Uterus (tissue), 4 donors: ENCODE measurements around the gene ITPR1. TPM values are rescaled to one million over a fixed set of nuclear protein-coding genes. Genes with fewer than 3 reads are reported as not detected.

Experiments used
- DNase-seq, 2 donors: peaks; one replicate each; pipeline ENCODE4 v3.0.0-alpha.2; 2019 to 2020
- H3K27ac ChIP-seq, 2 donors: fragments of 200-600 bp; sonication (generic); 1 replicate in 1 of 2; 2 replicates in 1 of 2; pipeline ENCODE4 v1.5.1; 2016 to 2018
- H3K27me3 ChIP-seq, 2 donors: fragments of 200-600 bp; sonication (generic); one replicate each; pipeline ENCODE4 v1.5.1; 2018 to 2019; ENCODE audit warnings: control low read depth in 1 of 2
- H3K36me3 ChIP-seq, 2 donors: fragments of 200-600 bp; sonication (generic); one replicate each; pipeline ENCODE4 v1.5.1; 2019; ENCODE audit warnings: control low read depth in 1 of 2
- H3K4me1 ChIP-seq, 2 donors: fragments of 200-600 bp; sonication (generic); one replicate each; pipeline ENCODE4 v1.5.1; 2018 to 2019; ENCODE audit warnings: control low read depth in 1 of 2
- H3K4me3 ChIP-seq, 2 donors: fragments of 200-600 bp; sonication (generic); 1 replicate in 1 of 2; 2 replicates in 1 of 2; pipeline ENCODE4 v1.5.1; 2018 to 2019; ENCODE audit warnings: mild to moderate bottlenecking in 1 of 2
- H3K9me3 ChIP-seq, 2 donors: fragments of 200-600 bp; sonication (generic); one replicate each; pipeline ENCODE4 v1.5.1; 2019; ENCODE audit warnings: control low read depth in 1 of 2
- CTCF ChIP-seq, 4 experiments: fragments of 200-600 bp in 2 of 4; fragments of 450-650 bp in 2 of 4; sonication (generic) in 2 of 4; IDR thresholded peaks; one replicate each; pipeline ENCODE4 v1.5.1; 2016 to 2019; ENCODE audit warnings: antibody characterized with exemption in 4 of 4, mild to moderate bottlenecking in 2 of 4, moderate library complexity in 1 of 4
- POLR2A ChIP-seq, 2 donors: fragments of 450-650 bp; IDR thresholded peaks; one replicate each; pipeline ENCODE4 v1.6.1; 2016; ENCODE audit warnings: antibody characterized with exemption in 2 of 2, mild to moderate bottlenecking in 1 of 2, moderate library complexity in 1 of 2
- intact Hi-C: fragments of 100-400 bp; cut with DNase I; formaldehyde crosslinking; loops from one replicate; pipeline ENCODE4 v1.15.1; 2023; ENCODE audit warnings: low total_unique reads
- total RNA-seq, 4 donors: library from RNA; depleted of rRNA in 3 of 4; stranded (reverse); fragments of >200 nt in 3 of 4; gene quantifications; one replicate each; pipeline versions ENCODE4 v1.1.0 to v1.2.4, GENCODE V29; 2014 to 2023
- donor health status: DM: yes; HTN: yes; CAD: no.

Gene ITPR1
- total RNA-seq, 4 donors from 2014 or later: 98.2 to 224 (median 141) TPM

GRCh38 chr3:4841225-4841624 lies 348.1 kb downstream of the ITPR1 start:
- no peak overlapping the region for H3K4me3 ChIP-seq
- H3K27ac ChIP-seq: no peak overlapping the region
- H3K9me3 ChIP-seq: no peaks in the 10 kb centered on the region
- H3K4me1 ChIP-seq: no peaks in the 10 kb centered on the region
- no peaks in the 10 kb centered on the region for H3K36me3 ChIP-seq
- DNase-seq: no peak
- no peaks in the 10 kb centered on the region for H3K27me3 ChIP-seq
- intact Hi-C loops: no loop called here
- TF ChIP-seq POLR2A (IDR thresholded peaks at IDR 0.05): no peak
- no peak for TF ChIP-seq CTCF (IDR thresholded peaks at IDR 0.05)

- intact Hi-C loops: no loop called here
- H3K36me3 ChIP-seq: no peaks in the 10 kb centered on the region
- DNase-seq: no peak
- H3K4me1 ChIP-seq: no peaks in the 10 kb centered on the region
- TF ChIP-seq CTCF (IDR thresholded peaks at IDR 0.05) (no peak), POLR2A (IDR thresholded peaks at IDR 0.05) (no peak)
- H3K27ac ChIP-seq: no peak overlapping the region
- H3K9me3 ChIP-seq: no peaks in the 10 kb centered on the region
- H3K27me3 ChIP-seq: no peaks in the 10 kb centered on the region
- H3K4me3 ChIP-seq: no peak overlapping the region
These were observed 348.8 kb downstream of the ITPR1 start for GRCh38 chr3:4841776-4842440.

GRCh38 chr3:4843619-4844018 lies 350.5 kb downstream of the ITPR1 start:
- Histone ChIP-seq H3K4me3 (no peak overlapping the region), H3K4me1 (no peaks in the 10 kb centered on the region), H3K27me3 (no peaks in the 10 kb centered on the region), H3K9me3 (no peaks in the 10 kb centered on the region), H3K36me3 (no peaks in the 10 kb centered on the region), H3K27ac (no peak overlapping the region)
- no peak for TF ChIP-seq CTCF (IDR thresholded peaks at IDR 0.05)
- no peak for TF ChIP-seq POLR2A (IDR thresholded peaks at IDR 0.05)
- no peak for DNase-seq
- intact Hi-C loops: no loop called here

- Histone ChIP-seq H3K36me3 (no peaks in the 10 kb centered on the region), H3K9me3 (no peaks in the 10 kb centered on the region), H3K27me3 (no peaks in the 10 kb centered on the region), H3K27ac (no peak overlapping the region), H3K4me3 (no peak overlapping the region), H3K4me1 (no peaks in the 10 kb centered on the region)
- TF ChIP-seq POLR2A (IDR thresholded peaks at IDR 0.05): no peak
- TF ChIP-seq CTCF (IDR thresholded peaks at IDR 0.05): no peak
- intact Hi-C loops: no loop called here
- no peak for DNase-seq
These were observed 352.7 kb downstream of the ITPR1 start for GRCh38 chr3:4845882-4846281.

GRCh38 chr3:4846543-4846942 lies 353.4 kb downstream of the ITPR1 start:
- intact Hi-C loops: no loop called here
- Histone ChIP-seq H3K27ac (no peak overlapping the region), H3K27me3 (no peaks in the 10 kb centered on the region), H3K4me1 (no peaks in the 10 kb centered on the region), H3K36me3 (no peaks in the 10 kb centered on the region), H3K4me3 (no peak overlapping the region), H3K9me3 (no peaks in the 10 kb centered on the region)
- TF ChIP-seq CTCF (IDR thresholded peaks at IDR 0.05) (no peak), POLR2A (IDR thresholded peaks at IDR 0.05) (no peak)
- DNase-seq: no peak
